GM12878 (cell line): Measurements from ENCODE around the gene NLRP10. TPM values are rescaled to one million over a fixed set of nuclear protein-coding genes. Genes with fewer than 3 reads are reported as not detected.

Experiments used
- BCL11A ChIP-seq: IDR thresholded peaks from 2 replicates; pipeline ENCODE4 v1.6.1; 2011; ENCODE audit warnings: low read depth, low read length
- LARP7 ChIP-seq: fragments of 450-650 bp; IDR thresholded peaks from 2 replicates; pipeline ENCODE4 v1.6.1; 2017; ENCODE audit warnings: mild to moderate bottlenecking
- NR2F1 ChIP-seq: fragments of 450-650 bp; conservative IDR thresholded peaks from 2 replicates; pipeline ENCODE4 v1.6.1; 2017; ENCODE audit warnings: mild to moderate bottlenecking
- RCOR1 ChIP-seq: conservative IDR thresholded peaks from 2 replicates; pipeline ENCODE4 v1.6.1; 2012; ENCODE audit warnings: low read depth, low read length, improper control_type of control experiment
- SIN3A ChIP-seq: IDR thresholded peaks from 2 replicates; pipeline ENCODE4 v1.6.1; 2012; ENCODE audit warnings: low read depth, low read length, improper control_type of control experiment
- polyA plus RNA-seq, 11 experiments: library from polyadenylated mRNA; depleted of rRNA in 4 of 11; unstranded in 6 of 11; stranded (reverse) in 5 of 11; fragments of >200 nt; fragmentation: Nextera tagmentation in 4 of 11; fragmentation: Illumina TruSeq in 1 of 11; extraction: Ambion mirVana in 4 of 11; extraction: Trizol in 1 of 11; gene quantifications; 1 replicate in 1 of 11; 2 replicates in 10 of 11; pipeline versions ENCODE4 v1.2.1 to v1.2.3, GENCODE V29; 2011 to 2016; ENCODE audit warnings: inconsistent platforms in 2 of 11, missing spikeins in 2 of 11, low read depth in 1 of 11
- total RNA-seq, 4 experiments: library from RNA; depleted of rRNA in 3 of 4; stranded (reverse); fragments of >200 nt in 3 of 4; fragmentation: Illumina TruSeq in 1 of 4; extraction: Trizol in 1 of 4; gene quantifications; 2 replicates each; pipeline versions ENCODE4 v1.2.1 to v1.2.3, GENCODE V29; 2013 to 2021
- TF ChIP-seq, protein P1 (sequence below): fragments of 450-650 bp; IDR thresholded peaks from 2 replicates; pipeline ENCODE4 v1.6.1; 2017; ENCODE audit warnings: mild to moderate bottlenecking, moderate library complexity
- TF ChIP-seq, protein P2 (sequence below): IDR thresholded peaks from 2 replicates; pipeline ENCODE4 v1.6.1; 2012; ENCODE audit warnings: low read length, inconsistent platforms
- TF ChIP-seq, protein P3 (sequence below), 3 experiments: IDR thresholded peaks in 2 of 3; conservative IDR thresholded peaks in 1 of 3; 2 replicates each; pipeline ENCODE4 v1.5.1; 2011; ENCODE audit warnings: low read depth in 3 of 3, low read length in 3 of 3, mild to moderate bottlenecking in 3 of 3, control low read depth in 2 of 3, moderate library complexity in 2 of 3, inconsistent platforms in 1 of 3, mixed read lengths in 1 of 3; ENCODE audit not compliant: control insufficient read depth in 2 of 3, insufficient read depth in 1 of 3; ENCODE audit errors: extremely low read depth in 1 of 3
- TF ChIP-seq, protein P4 (sequence below): IDR thresholded peaks from 2 replicates; pipeline ENCODE4 v1.6.1; 2012; ENCODE audit warnings: low read depth, low read length, improper control_type of control experiment

The NLRP10 gene
- total and polyA plus RNA-seq, 10 of the 15 experiments (the other 5 are each of a cell fraction or from before 2014, with no cell fraction given) = 0.04 TPM; not detected in 9

DNA sequence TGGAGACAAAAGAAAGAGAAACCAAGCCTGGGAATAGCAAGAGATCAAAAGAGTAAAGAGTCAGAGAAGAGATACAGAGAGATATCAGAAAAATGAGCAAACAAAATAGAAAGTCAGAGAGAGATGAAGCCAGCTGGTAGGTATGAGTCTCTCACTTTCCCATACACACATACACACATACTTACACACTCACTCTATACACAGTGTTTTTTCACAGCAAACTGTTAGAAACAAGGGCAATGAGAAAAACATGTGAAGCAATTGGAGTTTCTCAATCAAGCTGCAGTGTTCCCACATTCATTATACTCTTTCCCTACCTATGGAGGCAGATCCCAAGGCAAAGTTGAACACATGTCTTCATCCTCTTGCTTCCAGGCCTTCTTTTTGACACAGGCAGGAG, 2.6 kb upstream of the NLRP10 start (continued):
- TF ChIP-seq, protein P1, sequence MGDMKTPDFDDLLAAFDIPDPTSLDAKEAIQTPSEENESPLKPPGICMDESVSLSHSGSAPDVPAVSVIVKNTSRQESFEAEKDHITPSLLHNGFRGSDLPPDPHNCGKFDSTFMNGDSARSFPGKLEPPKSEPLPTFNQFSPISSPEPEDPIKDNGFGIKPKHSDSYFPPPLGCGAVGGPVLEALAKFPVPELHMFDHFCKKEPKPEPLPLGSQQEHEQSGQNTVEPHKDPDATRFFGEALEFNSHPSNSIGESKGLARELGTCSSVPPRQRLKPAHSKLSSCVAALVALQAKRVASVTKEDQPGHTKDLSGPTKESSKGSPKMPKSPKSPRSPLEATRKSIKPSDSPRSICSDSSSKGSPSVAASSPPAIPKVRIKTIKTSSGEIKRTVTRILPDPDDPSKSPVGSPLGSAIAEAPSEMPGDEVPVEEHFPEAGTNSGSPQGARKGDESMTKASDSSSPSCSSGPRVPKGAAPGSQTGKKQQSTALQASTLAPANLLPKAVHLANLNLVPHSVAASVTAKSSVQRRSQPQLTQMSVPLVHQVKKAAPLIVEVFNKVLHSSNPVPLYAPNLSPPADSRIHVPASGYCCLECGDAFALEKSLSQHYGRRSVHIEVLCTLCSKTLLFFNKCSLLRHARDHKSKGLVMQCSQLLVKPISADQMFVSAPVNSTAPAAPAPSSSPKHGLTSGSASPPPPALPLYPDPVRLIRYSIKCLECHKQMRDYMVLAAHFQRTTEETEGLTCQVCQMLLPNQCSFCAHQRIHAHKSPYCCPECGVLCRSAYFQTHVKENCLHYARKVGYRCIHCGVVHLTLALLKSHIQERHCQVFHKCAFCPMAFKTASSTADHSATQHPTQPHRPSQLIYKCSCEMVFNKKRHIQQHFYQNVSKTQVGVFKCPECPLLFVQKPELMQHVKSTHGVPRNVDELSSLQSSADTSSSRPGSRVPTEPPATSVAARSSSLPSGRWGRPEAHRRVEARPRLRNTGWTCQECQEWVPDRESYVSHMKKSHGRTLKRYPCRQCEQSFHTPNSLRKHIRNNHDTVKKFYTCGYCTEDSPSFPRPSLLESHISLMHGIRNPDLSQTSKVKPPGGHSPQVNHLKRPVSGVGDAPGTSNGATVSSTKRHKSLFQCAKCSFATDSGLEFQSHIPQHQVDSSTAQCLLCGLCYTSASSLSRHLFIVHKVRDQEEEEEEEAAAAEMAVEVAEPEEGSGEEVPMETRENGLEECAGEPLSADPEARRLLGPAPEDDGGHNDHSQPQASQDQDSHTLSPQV = no peak
- TF ChIP-seq, protein P2, sequence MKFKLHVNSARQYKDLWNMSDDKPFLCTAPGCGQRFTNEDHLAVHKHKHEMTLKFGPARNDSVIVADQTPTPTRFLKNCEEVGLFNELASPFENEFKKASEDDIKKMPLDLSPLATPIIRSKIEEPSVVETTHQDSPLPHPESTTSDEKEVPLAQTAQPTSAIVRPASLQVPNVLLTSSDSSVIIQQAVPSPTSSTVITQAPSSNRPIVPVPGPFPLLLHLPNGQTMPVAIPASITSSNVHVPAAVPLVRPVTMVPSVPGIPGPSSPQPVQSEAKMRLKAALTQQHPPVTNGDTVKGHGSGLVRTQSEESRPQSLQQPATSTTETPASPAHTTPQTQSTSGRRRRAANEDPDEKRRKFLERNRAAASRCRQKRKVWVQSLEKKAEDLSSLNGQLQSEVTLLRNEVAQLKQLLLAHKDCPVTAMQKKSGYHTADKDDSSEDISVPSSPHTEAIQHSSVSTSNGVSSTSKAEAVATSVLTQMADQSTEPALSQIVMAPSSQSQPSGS = no peak
- TF ChIP-seq LARP7 (no peak), SIN3A (no peak), NR2F1 (no peak), BCL11A (no peak), RCOR1 (no peak)
- TF ChIP-seq, protein P3, sequence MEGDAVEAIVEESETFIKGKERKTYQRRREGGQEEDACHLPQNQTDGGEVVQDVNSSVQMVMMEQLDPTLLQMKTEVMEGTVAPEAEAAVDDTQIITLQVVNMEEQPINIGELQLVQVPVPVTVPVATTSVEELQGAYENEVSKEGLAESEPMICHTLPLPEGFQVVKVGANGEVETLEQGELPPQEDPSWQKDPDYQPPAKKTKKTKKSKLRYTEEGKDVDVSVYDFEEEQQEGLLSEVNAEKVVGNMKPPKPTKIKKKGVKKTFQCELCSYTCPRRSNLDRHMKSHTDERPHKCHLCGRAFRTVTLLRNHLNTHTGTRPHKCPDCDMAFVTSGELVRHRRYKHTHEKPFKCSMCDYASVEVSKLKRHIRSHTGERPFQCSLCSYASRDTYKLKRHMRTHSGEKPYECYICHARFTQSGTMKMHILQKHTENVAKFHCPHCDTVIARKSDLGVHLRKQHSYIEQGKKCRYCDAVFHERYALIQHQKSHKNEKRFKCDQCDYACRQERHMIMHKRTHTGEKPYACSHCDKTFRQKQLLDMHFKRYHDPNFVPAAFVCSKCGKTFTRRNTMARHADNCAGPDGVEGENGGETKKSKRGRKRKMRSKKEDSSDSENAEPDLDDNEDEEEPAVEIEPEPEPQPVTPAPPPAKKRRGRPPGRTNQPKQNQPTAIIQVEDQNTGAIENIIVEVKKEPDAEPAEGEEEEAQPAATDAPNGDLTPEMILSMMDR (IDR thresholded peaks at IDR 0.05 in 2 of 3, conservative IDR thresholded peaks at IDR 0.05 in 1 of 3; ENCODE audit: control insufficient read depth in 2 of 3, extremely low read depth in 1 of 3, insufficient read depth in 1 of 3, low read depth in 3 of 3, low read length in 3 of 3) = no peak
- TF ChIP-seq, protein P4, sequence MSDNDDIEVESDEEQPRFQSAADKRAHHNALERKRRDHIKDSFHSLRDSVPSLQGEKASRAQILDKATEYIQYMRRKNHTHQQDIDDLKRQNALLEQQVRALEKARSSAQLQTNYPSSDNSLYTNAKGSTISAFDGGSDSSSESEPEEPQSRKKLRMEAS = no peak
